GM12873 (cell line): ENCODE data around the gene GUCD1.

Experiments used
- TF ChIP-seq, protein P1 (sequence below): IDR thresholded peaks from 2 replicates; pipeline ENCODE4 v1.5.1; 2012; ENCODE audit warnings: low read depth, mild to moderate bottlenecking, moderate library complexity, low read length, control low read depth; ENCODE audit not compliant: insufficient read depth; ENCODE audit errors: missing control alignments

The GUCD1 gene

GRCh38 chr22:24532075-24532474 is 22.9 kb downstream of the GUCD1 start:
- TF ChIP-seq, protein P1, sequence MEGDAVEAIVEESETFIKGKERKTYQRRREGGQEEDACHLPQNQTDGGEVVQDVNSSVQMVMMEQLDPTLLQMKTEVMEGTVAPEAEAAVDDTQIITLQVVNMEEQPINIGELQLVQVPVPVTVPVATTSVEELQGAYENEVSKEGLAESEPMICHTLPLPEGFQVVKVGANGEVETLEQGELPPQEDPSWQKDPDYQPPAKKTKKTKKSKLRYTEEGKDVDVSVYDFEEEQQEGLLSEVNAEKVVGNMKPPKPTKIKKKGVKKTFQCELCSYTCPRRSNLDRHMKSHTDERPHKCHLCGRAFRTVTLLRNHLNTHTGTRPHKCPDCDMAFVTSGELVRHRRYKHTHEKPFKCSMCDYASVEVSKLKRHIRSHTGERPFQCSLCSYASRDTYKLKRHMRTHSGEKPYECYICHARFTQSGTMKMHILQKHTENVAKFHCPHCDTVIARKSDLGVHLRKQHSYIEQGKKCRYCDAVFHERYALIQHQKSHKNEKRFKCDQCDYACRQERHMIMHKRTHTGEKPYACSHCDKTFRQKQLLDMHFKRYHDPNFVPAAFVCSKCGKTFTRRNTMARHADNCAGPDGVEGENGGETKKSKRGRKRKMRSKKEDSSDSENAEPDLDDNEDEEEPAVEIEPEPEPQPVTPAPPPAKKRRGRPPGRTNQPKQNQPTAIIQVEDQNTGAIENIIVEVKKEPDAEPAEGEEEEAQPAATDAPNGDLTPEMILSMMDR = no peak

DNA sequence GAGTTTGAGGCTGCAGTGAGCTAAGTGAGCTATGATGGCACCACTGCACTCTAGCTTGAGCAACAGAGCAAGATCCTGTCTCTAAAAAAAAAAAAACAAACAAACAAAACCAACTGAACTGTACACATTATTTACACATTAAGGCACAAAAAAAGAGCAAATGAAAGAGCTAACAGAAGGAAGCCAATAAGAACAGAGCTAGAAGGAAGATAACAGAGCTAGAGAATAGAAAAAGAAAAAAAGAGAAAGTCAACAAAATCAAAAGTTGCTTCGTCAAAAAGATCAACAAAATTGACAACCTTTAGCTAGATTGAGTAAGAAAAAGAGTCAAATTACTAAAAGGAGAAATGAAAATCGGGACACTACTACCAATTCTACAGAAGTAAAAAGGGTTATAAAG is 25.0 kb downstream of the GUCD1 start:
- TF ChIP-seq, protein P1 = no peak

- TF ChIP-seq, protein P1 = no peak
Measured at GRCh38 chr22:24526191-24526590, 28.7 kb downstream of the GUCD1 start.

DNA sequence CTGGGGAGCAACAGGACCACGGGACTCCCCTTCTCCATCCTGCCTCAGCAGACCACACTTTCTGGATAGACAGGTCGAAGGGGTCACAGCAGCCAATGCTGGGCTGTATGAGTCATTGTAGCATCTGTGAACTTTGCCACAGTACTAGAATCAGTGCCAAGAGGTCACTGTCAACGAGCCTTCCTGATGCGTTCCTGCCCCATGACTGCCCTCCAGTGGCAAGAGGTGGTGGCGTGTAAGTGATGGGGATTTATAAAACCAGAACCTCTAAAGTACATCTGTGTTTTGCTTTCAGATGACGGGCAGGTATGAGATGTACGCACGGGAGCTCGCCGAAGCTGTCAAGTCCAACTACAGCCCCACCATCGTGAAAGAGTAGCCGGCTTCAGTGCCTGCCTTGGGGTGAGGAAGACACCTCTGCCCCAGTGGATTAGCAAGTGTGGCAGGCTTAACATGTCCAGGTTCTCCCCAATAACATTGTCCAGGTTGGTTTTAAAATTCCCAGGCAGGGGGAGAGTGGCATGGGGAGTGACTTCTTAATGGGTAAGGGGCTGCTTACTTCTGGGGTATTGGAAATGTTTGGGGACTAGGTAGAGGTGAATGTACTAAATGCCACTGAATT is 29.4 kb downstream of the GUCD1 start:
- TF ChIP-seq, protein P1 = peak; percentile 96

DNA sequence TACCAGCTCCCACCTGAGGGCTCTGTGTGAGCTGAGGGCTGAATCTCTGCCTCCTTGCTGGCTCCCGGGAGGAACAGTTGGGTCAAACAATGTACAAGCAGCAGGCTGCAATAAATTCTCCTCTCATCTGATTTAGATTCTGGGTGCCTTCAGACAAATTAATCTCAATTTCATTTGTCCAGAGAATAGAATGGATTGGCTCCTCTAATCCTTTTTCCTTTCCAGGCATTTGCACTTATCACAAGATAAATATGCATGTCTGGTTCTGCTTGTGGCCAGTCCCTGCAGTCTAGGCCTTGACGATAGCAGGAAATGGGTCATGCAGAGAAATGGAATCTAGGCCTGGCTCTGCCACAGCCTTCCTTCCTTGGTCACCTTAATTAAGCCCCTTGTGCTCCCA is 31.1 kb downstream of the GUCD1 start:
- TF ChIP-seq, protein P1 = no peak

- TF ChIP-seq, protein P1 = peak; percentile 72
Measured at GRCh38 chr22:24521791-24522245, 33.1 kb downstream of the GUCD1 start.

- TF ChIP-seq, protein P1 = no peak
Measured at GRCh38 chr22:24519496-24519895, 35.4 kb downstream of the GUCD1 start.
